Measurements from ENCODE around the gene SETBP1.

DNA sequence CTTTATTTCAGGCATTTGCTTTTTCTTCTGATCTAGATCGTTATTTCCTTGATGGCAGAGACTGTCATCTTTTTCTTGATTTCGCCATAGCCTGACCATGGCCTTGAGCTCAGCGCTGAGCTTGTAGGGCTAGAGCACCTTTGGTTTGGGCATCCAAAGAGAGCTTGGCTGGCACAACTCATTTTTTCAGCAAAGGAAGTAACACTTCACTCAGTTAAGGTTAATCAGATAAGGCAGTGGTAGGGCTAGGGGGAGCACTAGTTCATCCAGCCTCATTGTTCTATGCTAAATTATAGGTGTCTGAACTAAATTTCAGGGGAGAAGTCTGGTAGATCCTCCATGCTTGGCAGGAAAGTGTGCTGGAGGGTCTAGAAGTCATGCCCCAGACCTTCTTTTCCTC lies 125.0 kb downstream of the SETBP1 start:
- TF ChIP-seq, protein P1, sequence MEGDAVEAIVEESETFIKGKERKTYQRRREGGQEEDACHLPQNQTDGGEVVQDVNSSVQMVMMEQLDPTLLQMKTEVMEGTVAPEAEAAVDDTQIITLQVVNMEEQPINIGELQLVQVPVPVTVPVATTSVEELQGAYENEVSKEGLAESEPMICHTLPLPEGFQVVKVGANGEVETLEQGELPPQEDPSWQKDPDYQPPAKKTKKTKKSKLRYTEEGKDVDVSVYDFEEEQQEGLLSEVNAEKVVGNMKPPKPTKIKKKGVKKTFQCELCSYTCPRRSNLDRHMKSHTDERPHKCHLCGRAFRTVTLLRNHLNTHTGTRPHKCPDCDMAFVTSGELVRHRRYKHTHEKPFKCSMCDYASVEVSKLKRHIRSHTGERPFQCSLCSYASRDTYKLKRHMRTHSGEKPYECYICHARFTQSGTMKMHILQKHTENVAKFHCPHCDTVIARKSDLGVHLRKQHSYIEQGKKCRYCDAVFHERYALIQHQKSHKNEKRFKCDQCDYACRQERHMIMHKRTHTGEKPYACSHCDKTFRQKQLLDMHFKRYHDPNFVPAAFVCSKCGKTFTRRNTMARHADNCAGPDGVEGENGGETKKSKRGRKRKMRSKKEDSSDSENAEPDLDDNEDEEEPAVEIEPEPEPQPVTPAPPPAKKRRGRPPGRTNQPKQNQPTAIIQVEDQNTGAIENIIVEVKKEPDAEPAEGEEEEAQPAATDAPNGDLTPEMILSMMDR (IDR thresholded peaks at IDR 0.05; ENCODE audit: low read depth, low read length, poor library complexity, severe bottlenecking): peak; percentile 18
- no peak for TF ChIP-seq EZH2phosphoT487 (IDR thresholded peaks at IDR 0.05; ENCODE audit: borderline replicate concordance, low read length)
